ENCODE measurements around the gene ADRB2.

The ADRB2 gene

GRCh38 chr5:148805326-148806290 lies 20.8 kb upstream of the ADRB2 start:
- Histone ChIP-seq H3K4me1 (ENCODE audit: control insufficient read depth, insufficient read depth, low read length, poor library complexity, severe bottlenecking) (peaks cover 36% of the 10 kb centered on the region), H3K27ac (ENCODE audit: low read depth, low read length, severe bottlenecking) (peak overlapping the region; percentile 63), H3K36me3 (ENCODE audit: control insufficient read depth, insufficient read depth, low read length) (no peaks in the 10 kb centered on the region), H3K4me3 (ENCODE audit: extremely low read depth, insufficient read depth, low read length, poor library complexity, severe bottlenecking) (no peak overlapping the region), H3K9me3 (ENCODE audit: control insufficient read depth, low read length) (no peaks in the 10 kb centered on the region)
- 51 to 77% methylated on average over 4 to 6 of the region's 7 CpGs for WGBS, 2 experiments (ENCODE audit: insufficient coverage in 2 of 2)

- H3K4me3 ChIP-seq (ENCODE audit: extremely low read depth, insufficient read depth, low read length, poor library complexity, severe bottlenecking) = no peak overlapping the region
- no peaks in the 10 kb centered on the region for H3K9me3 ChIP-seq (ENCODE audit: control insufficient read depth, low read length)
- H3K36me3 ChIP-seq (ENCODE audit: control insufficient read depth, insufficient read depth, low read length) = no peaks in the 10 kb centered on the region
- no peak overlapping the region for H3K27ac ChIP-seq (ENCODE audit: low read depth, low read length, severe bottlenecking)
- WGBS, 2 experiments (ENCODE audit: insufficient coverage in 2 of 2) = 84 to 88% methylated on average over 4 of the region's 4 CpGs
- peaks cover 36% of the 10 kb centered on the region for H3K4me1 ChIP-seq (ENCODE audit: control insufficient read depth, insufficient read depth, low read length, poor library complexity, severe bottlenecking)
Measured at GRCh38 chr5:148806520-148806931, 19.9 kb upstream of the ADRB2 start.

GRCh38 chr5:148807851-148808250 lies 18.6 kb upstream of the ADRB2 start:
- H3K4me3 ChIP-seq (ENCODE audit: extremely low read depth, insufficient read depth, low read length, poor library complexity, severe bottlenecking) = no peak overlapping the region
- H3K4me1 ChIP-seq (ENCODE audit: control insufficient read depth, insufficient read depth, low read length, poor library complexity, severe bottlenecking) = peaks cover 36% of the 10 kb centered on the region
- 27 to 59% methylated on average over 2 of the region's 2 CpGs for WGBS, 2 experiments (ENCODE audit: insufficient coverage in 2 of 2)
- peak overlapping the region; percentile 30 for H3K27ac ChIP-seq (ENCODE audit: low read depth, low read length, severe bottlenecking)
- H3K9me3 ChIP-seq (ENCODE audit: control insufficient read depth, low read length) = no peaks in the 10 kb centered on the region
- H3K36me3 ChIP-seq (ENCODE audit: control insufficient read depth, insufficient read depth, low read length) = no peaks in the 10 kb centered on the region

GRCh38 chr5:148808864-148809642 lies 17.4 kb upstream of the ADRB2 start:
- WGBS, 2 experiments (ENCODE audit: insufficient coverage in 2 of 2) = 67% methylated on average over 2 to 3 of the region's 10 CpGs
- H3K4me3 ChIP-seq (ENCODE audit: extremely low read depth, insufficient read depth, low read length, poor library complexity, severe bottlenecking) = no peak overlapping the region
- H3K27ac ChIP-seq (ENCODE audit: low read depth, low read length, severe bottlenecking) = peak overlapping the region; percentile 46
- H3K9me3 ChIP-seq (ENCODE audit: control insufficient read depth, low read length) = no peaks in the 10 kb centered on the region
- H3K4me1 ChIP-seq (ENCODE audit: control insufficient read depth, insufficient read depth, low read length, poor library complexity, severe bottlenecking) = peaks cover 36% of the 10 kb centered on the region
- no peaks in the 10 kb centered on the region for H3K36me3 ChIP-seq (ENCODE audit: control insufficient read depth, insufficient read depth, low read length)

GRCh38 chr5:148809781-148810524 lies 16.5 kb upstream of the ADRB2 start:
- Histone ChIP-seq H3K36me3 (ENCODE audit: control insufficient read depth, insufficient read depth, low read length) (no peaks in the 10 kb centered on the region), H3K27ac (ENCODE audit: low read depth, low read length, severe bottlenecking) (no peak overlapping the region), H3K4me1 (ENCODE audit: control insufficient read depth, insufficient read depth, low read length, poor library complexity, severe bottlenecking) (peaks cover 32% of the 10 kb centered on the region), H3K9me3 (ENCODE audit: control insufficient read depth, low read length) (no peaks in the 10 kb centered on the region), H3K4me3 (ENCODE audit: extremely low read depth, insufficient read depth, low read length, poor library complexity, severe bottlenecking) (no peak overlapping the region)
- 100% methylated on average over 1 of the region's 3 CpGs; no CpG with 5 or more reads in 1 of the 2 experiments for WGBS, 2 experiments (ENCODE audit: insufficient coverage in 2 of 2)

GRCh38 chr5:148810823-148811222 lies 15.6 kb upstream of the ADRB2 start:
- Histone ChIP-seq H3K36me3 (ENCODE audit: control insufficient read depth, insufficient read depth, low read length) (no peaks in the 10 kb centered on the region), H3K9me3 (ENCODE audit: control insufficient read depth, low read length) (no peaks in the 10 kb centered on the region), H3K4me1 (ENCODE audit: control insufficient read depth, insufficient read depth, low read length, poor library complexity, severe bottlenecking) (peaks cover 25% of the 10 kb centered on the region), H3K27ac (ENCODE audit: low read depth, low read length, severe bottlenecking) (no peak overlapping the region), H3K4me3 (ENCODE audit: extremely low read depth, insufficient read depth, low read length, poor library complexity, severe bottlenecking) (no peak overlapping the region)
- WGBS, 2 experiments (ENCODE audit: insufficient coverage in 2 of 2) = no CpG with 5 or more reads among the region's 2 CpGs

DNA sequence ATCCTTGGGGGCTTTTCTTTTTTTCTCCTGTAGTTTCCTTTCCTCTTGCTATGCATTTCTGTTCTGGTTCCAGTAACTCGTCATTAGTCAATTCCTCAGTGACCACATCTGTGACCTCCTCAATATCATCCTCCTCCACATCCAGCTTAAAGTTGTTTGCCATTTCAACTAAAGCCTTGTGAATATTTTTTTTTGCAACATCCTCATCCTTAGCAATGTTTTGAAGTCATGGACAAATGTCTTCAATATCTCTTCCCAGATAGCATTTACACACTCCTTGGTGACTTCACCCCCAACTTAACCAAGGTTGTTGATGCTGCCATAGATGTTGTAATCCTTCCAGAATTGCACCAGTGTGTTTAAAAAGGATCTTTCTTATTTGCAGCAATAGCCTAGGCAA lies 14.7 kb upstream of the ADRB2 start:
- Histone ChIP-seq H3K36me3 (ENCODE audit: control insufficient read depth, insufficient read depth, low read length) (no peaks in the 10 kb centered on the region), H3K4me1 (ENCODE audit: control insufficient read depth, insufficient read depth, low read length, poor library complexity, severe bottlenecking) (peaks cover 16% of the 10 kb centered on the region), H3K9me3 (ENCODE audit: control insufficient read depth, low read length) (no peaks in the 10 kb centered on the region), H3K27ac (ENCODE audit: low read depth, low read length, severe bottlenecking) (no peak overlapping the region), H3K4me3 (ENCODE audit: extremely low read depth, insufficient read depth, low read length, poor library complexity, severe bottlenecking) (no peak overlapping the region)
- 77 to 100% methylated on average over 1 of the region's 1 CpG for WGBS, 2 experiments (ENCODE audit: insufficient coverage in 2 of 2)

DNA sequence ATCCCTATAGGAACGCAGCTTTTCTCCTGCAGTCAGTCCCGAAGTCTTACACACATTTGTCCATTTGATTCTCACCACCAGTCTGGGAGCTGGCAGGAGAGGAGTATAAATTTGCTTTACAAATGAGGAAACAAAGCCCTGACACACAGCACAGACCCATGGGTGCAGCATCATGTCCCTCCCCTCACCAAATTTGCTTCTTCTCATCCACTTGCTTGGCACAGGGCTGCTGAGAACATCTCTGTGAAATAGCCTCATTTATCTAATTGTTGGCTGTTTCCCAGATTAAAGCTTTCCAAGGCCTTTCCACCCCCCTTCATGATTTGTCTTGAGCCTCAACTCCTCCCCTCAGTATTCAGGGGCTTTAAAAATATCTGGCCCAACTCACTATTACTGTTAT lies 11.3 kb upstream of the ADRB2 start:
- Histone ChIP-seq H3K4me3 (ENCODE audit: extremely low read depth, insufficient read depth, low read length, poor library complexity, severe bottlenecking) (no peak overlapping the region), H3K36me3 (ENCODE audit: control insufficient read depth, insufficient read depth, low read length) (no peaks in the 10 kb centered on the region), H3K27ac (ENCODE audit: low read depth, low read length, severe bottlenecking) (no peak overlapping the region), H3K9me3 (ENCODE audit: control insufficient read depth, low read length) (no peaks in the 10 kb centered on the region), H3K4me1 (ENCODE audit: control insufficient read depth, insufficient read depth, low read length, poor library complexity, severe bottlenecking) (no peaks in the 10 kb centered on the region)
- WGBS, 2 experiments (ENCODE audit: insufficient coverage in 2 of 2) = no CpG with 5 or more reads among the region's 2 CpGs

- no peaks in the 10 kb centered on the region for H3K4me1 ChIP-seq (ENCODE audit: control insufficient read depth, insufficient read depth, low read length, poor library complexity, severe bottlenecking)
- H3K27ac ChIP-seq (ENCODE audit: low read depth, low read length, severe bottlenecking) = no peak overlapping the region
- no peaks in the 10 kb centered on the region for H3K36me3 ChIP-seq (ENCODE audit: control insufficient read depth, insufficient read depth, low read length)
- no peak overlapping the region for H3K4me3 ChIP-seq (ENCODE audit: extremely low read depth, insufficient read depth, low read length, poor library complexity, severe bottlenecking)
- H3K9me3 ChIP-seq (ENCODE audit: control insufficient read depth, low read length) = no peaks in the 10 kb centered on the region
Measured at GRCh38 chr5:148815578-148815977, 10.8 kb upstream of the ADRB2 start.

DNA sequence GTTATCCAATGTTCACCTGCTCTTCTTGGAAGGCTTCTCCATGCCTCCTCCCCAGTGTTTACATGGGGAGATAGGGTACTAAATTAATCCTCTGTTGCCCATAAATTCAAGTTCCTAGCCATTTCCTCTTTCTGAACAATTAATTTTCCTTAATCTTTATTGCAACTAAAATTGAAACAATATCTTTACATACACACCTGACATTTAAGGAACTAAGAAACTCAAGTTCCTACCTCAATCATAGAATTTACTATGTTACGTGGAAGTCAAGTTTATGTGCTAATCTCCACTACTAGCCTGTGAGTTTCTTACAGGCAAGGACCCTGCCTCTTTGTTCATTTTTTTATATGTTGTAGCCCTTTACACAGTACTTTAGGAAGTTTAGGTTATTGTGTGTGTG lies 10.1 kb upstream of the ADRB2 start:
- Histone ChIP-seq H3K4me1 (ENCODE audit: control insufficient read depth, insufficient read depth, low read length, poor library complexity, severe bottlenecking) (no peaks in the 10 kb centered on the region), H3K27ac (ENCODE audit: low read depth, low read length, severe bottlenecking) (peak overlapping the region; percentile 43), H3K4me3 (ENCODE audit: extremely low read depth, insufficient read depth, low read length, poor library complexity, severe bottlenecking) (no peak overlapping the region), H3K9me3 (ENCODE audit: control insufficient read depth, low read length) (no peaks in the 10 kb centered on the region), H3K36me3 (ENCODE audit: control insufficient read depth, insufficient read depth, low read length) (no peaks in the 10 kb centered on the region)
- 88% methylated on average over 1 of the region's 1 CpG; no CpG with 5 or more reads in 1 of the 2 experiments for WGBS, 2 experiments (ENCODE audit: insufficient coverage in 2 of 2)

Measured in mesodermal cell (in vitro differentiated cells).